K562 (cell line): Measurements from ENCODE around the gene AMBP. TPM values are rescaled to one million over a fixed set of nuclear protein-coding genes. Genes with fewer than 3 reads are reported as not detected.

ENCODE experiments used
- CBX2 ChIP-seq: fragments of 200-600 bp; sonication (generic); IDR thresholded peaks from one replicate; pipeline ENCODE4 v1.6.1; 2012; ENCODE audit warnings: mild to moderate bottlenecking, low read length, inconsistent platforms; ENCODE audit not compliant: insufficient read depth, poor library complexity, severe bottlenecking
- MXD1 ChIP-seq: fragments of 250-450 bp; sonication (Bioruptor Pico); IDR thresholded peaks from 2 replicates; pipeline ENCODE4 v1.8.0; 2021; ENCODE audit warnings: borderline replicate concordance, mild to moderate bottlenecking, moderate library complexity; ENCODE audit not compliant: poor library complexity, severe bottlenecking
- PREB ChIP-seq: sonication (generic); formaldehyde crosslinking; IDR thresholded peaks from 2 replicates; pipeline ENCODE4 v1.8.1; 2023; ENCODE audit warnings: mild to moderate bottlenecking, missing genetic modification reagents
- ZNF280B ChIP-seq: fragments of 250-450 bp; sonication (Bioruptor Pico); IDR thresholded peaks from 2 replicates; pipeline ENCODE4 v1.5.1; 2021; ENCODE audit warnings: mild to moderate bottlenecking
- polyA plus RNA-seq, 8 experiments: library from polyadenylated mRNA; depleted of rRNA in 4 of 8; stranded (reverse) in 5 of 8; unstranded in 3 of 8; fragments of >200 nt; fragmentation: Nextera tagmentation in 2 of 8; fragmentation: Illumina TruSeq in 1 of 8; extraction: Ambion mirVana in 2 of 8; extraction: Trizol in 1 of 8; gene quantifications; 2 replicates each; pipeline versions ENCODE4 v1.2.1 to v1.2.3, GENCODE V29; 2011 to 2014; ENCODE audit warnings: inconsistent platforms in 1 of 8, missing spikeins in 1 of 8
- total RNA-seq, 7 experiments: library from RNA; depleted of rRNA in 6 of 7; stranded (reverse); fragments of >200 nt in 6 of 7; fragmentation: Illumina TruSeq in 2 of 7; extraction: Trizol in 2 of 7; gene quantifications; 2 replicates each; pipeline versions ENCODE4 v1.2.1 to v1.2.3, GENCODE V29; 2011 to 2021; ENCODE audit warnings: low replicate concordance in 1 of 7

The AMBP gene
- total and polyA plus RNA-seq, 9 of the 15 experiments (the other 6 are each of a cell fraction or from before 2014, with no cell fraction given) = 1.3 TPM; not detected in 8

- TF ChIP-seq MXD1 (CRISPR knock-in tag) (no peak), PREB (CRISPR knock-in tag) (no peak), ZNF280B (CRISPR knock-in tag) (no peak), CBX2 (no peak)
Measured at GRCh38 chr9:114109124-114109523, 31.0 kb upstream of the AMBP start (continued).
